GM12878 (cell line): Measurements from ENCODE around the gene POLR3K.

ENCODE experiments used
- EZH2 ChIP-seq: IDR thresholded peaks from 2 replicates; pipeline ENCODE4 v1.6.1; 2012; ENCODE audit warnings: low read depth, mild to moderate bottlenecking, control low read depth, inconsistent platforms, low read length, borderline replicate concordance; ENCODE audit not compliant: control insufficient read depth
- JUND ChIP-seq: IDR thresholded peaks from 2 replicates; pipeline ENCODE4 v1.6.1; 2012; ENCODE audit warnings: low read depth, mild to moderate bottlenecking, low read length, improper control_type of control experiment, moderate library complexity

GRCh38 chr16:38941-39892, 14.2 kb downstream of the POLR3K start:
- TF ChIP-seq EZH2, result no peak
- no peak for TF ChIP-seq JUND
